Prostate gland (tissue), 2 donors: ENCODE data around the gene C10orf62. TPM values are rescaled to one million over a fixed set of nuclear protein-coding genes. Genes with fewer than 3 reads are reported as not detected.
"Not testable (repeated sequence)": the region's sequence is repeated elsewhere in the genome, so short reads cannot be mapped to it uniquely, and the experiment has no call there.

Source experiments
- DNase-seq: peaks from one replicate; pipeline ENCODE4 v3.0.0-alpha.2; 2019; ENCODE audit warnings: low spot score
- H3K27ac ChIP-seq, 2 donors: fragments of 200-600 bp; sonication (generic); 2 replicates each; pipeline ENCODE4 v1.5.1; 2017 to 2019
- H3K27me3 ChIP-seq: fragments of 200-600 bp; sonication (generic); replicated peaks from 2 replicates; pipeline ENCODE4 v1.5.1; 2019; ENCODE audit not compliant: insufficient read depth
- H3K36me3 ChIP-seq, 2 donors: fragments of 200-600 bp; sonication (generic); 1 replicate in 1 of 2; 2 replicates in 1 of 2; pipeline versions ENCODE4 v1.5.1 to v1.8.1; 2017 to 2019
- H3K4me1 ChIP-seq: fragments of 200-600 bp; sonication (generic); replicated peaks from 2 replicates; pipeline ENCODE4 v1.5.1; 2019
- H3K4me3 ChIP-seq, 2 donors: fragments of 200-600 bp; sonication (generic); 2 replicates each; pipeline ENCODE4 v1.5.1; 2017 to 2019
- H3K9me3 ChIP-seq: fragments of 200-600 bp; sonication (generic); 2 replicates; pipeline ENCODE4 v1.5.1; 2017
- POLR2A ChIP-seq: fragments of 450-650 bp; IDR thresholded peaks from one replicate; pipeline ENCODE4 v1.6.1; 2016; ENCODE audit warnings: antibody characterized with exemption, mild to moderate bottlenecking
- POLR2AphosphoS5 ChIP-seq: sonication (generic); formaldehyde crosslinking; IDR thresholded peaks from one replicate; pipeline ENCODE4 v1.6.1; 2017; ENCODE audit warnings: antibody characterized with exemption
- WGBS: methylation state at CpG from one replicate; pipeline ENCODE4 v1.1.5; 2018; 5-methylcytosine and 5-hydroxymethylcytosine counted together
- intact Hi-C: fragments of 100-400 bp; cut with DNase I; formaldehyde crosslinking; loops from one replicate; pipeline ENCODE4 v1.14.2; 2022
- total RNA-seq, 2 donors: library from RNA; depleted of rRNA; stranded (reverse); fragments of >200 nt; gene quantifications; one replicate each; pipeline ENCODE4 v1.1.0, GENCODE V29; 2016
- TF ChIP-seq, protein P1 (sequence below), 4 experiments: fragments of 200-600 bp in 2 of 4; fragments of 450-650 bp in 2 of 4; sonication (generic) in 2 of 4; IDR thresholded peaks; 1 replicate in 3 of 4; 2 replicates in 1 of 4; pipeline ENCODE4 v1.5.1; 2016 to 2019; ENCODE audit warnings: antibody characterized with exemption in 4 of 4, mild to moderate bottlenecking in 2 of 4, moderate library complexity in 2 of 4

The C10orf62 gene
- total RNA-seq, 2 donors from 2014 or later, result 14.0 TPM; not detected in 1

- H3K4me1 ChIP-seq, result no peaks in the 10 kb centered on the region
- no peak for DNase-seq
Observed at GRCh38 chr10:97633921-97634320, 44.4 kb downstream of the C10orf62 start.

DNA sequence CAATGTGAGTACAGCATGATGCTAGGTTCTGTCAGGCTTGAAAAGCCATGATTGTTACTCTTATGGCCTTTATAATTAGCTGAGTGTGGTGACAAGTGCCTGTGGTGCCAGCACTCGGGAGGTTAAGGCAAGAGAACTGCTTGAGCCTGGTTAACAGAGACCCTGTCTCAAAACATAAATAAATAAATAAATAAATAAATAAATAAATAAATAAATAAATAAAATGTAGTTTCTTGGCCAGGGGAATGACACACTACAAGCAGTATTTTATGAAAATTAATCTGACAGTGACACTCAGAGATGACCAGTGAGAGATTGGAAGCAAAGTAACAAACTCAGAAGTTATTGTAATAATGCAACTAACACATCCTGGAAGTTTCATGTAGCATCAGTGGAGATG is 46.1 kb downstream of the C10orf62 start:
- intact Hi-C loops, result no loop called here
- DNase-seq, result no peak
- H3K9me3 ChIP-seq, result no peaks in the 10 kb centered on the region
- no peaks in the 10 kb centered on the region for H3K27me3 ChIP-seq
- H3K4me3 ChIP-seq, result no peak overlapping the region
- no peaks in the 10 kb centered on the region for H3K4me1 ChIP-seq
- WGBS, result 96% methylated on average over 1 of the region's 1 CpG
- no peaks in the 10 kb centered on the region for H3K36me3 ChIP-seq
- H3K27ac ChIP-seq, result no peak overlapping the region
- TF ChIP-seq, protein P1, sequence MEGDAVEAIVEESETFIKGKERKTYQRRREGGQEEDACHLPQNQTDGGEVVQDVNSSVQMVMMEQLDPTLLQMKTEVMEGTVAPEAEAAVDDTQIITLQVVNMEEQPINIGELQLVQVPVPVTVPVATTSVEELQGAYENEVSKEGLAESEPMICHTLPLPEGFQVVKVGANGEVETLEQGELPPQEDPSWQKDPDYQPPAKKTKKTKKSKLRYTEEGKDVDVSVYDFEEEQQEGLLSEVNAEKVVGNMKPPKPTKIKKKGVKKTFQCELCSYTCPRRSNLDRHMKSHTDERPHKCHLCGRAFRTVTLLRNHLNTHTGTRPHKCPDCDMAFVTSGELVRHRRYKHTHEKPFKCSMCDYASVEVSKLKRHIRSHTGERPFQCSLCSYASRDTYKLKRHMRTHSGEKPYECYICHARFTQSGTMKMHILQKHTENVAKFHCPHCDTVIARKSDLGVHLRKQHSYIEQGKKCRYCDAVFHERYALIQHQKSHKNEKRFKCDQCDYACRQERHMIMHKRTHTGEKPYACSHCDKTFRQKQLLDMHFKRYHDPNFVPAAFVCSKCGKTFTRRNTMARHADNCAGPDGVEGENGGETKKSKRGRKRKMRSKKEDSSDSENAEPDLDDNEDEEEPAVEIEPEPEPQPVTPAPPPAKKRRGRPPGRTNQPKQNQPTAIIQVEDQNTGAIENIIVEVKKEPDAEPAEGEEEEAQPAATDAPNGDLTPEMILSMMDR (IDR thresholded peaks at IDR 0.05), result no peak
- no peak for TF ChIP-seq POLR2A
- no peak for TF ChIP-seq POLR2AphosphoS5

More at GRCh38 chr10:97633921-97634320, 44.4 kb downstream of the C10orf62 start:
- H3K27me3 ChIP-seq, result no peaks in the 10 kb centered on the region
- intact Hi-C loops, result no loop called here
- peak overlapping the region; percentile 54 to 67 for H3K27ac ChIP-seq
- TF ChIP-seq, protein P1 (IDR thresholded peaks at IDR 0.05), result peak in 1 of 4 experiments; percentile 27
- TF ChIP-seq POLR2A, result no peak
- H3K9me3 ChIP-seq, result no peaks in the 10 kb centered on the region
- H3K36me3 ChIP-seq, result no peaks in the 10 kb centered on the region
- WGBS, result 86% methylated on average over 8 of the region's 8 CpGs
- H3K4me3 ChIP-seq, result peak overlapping the region; percentile 68 to 78

- 83% methylated on average over 3 of the region's 3 CpGs for WGBS
- H3K4me1 ChIP-seq, DNase-seq, H3K4me3 ChIP-seq, H3K36me3 ChIP-seq, intact Hi-C loops, H3K9me3 ChIP-seq, H3K27ac ChIP-seq, H3K27me3 ChIP-seq: not testable (repeated sequence)
Observed at GRCh38 chr10:97639090-97639489, 49.6 kb downstream of the C10orf62 start.

DNA sequence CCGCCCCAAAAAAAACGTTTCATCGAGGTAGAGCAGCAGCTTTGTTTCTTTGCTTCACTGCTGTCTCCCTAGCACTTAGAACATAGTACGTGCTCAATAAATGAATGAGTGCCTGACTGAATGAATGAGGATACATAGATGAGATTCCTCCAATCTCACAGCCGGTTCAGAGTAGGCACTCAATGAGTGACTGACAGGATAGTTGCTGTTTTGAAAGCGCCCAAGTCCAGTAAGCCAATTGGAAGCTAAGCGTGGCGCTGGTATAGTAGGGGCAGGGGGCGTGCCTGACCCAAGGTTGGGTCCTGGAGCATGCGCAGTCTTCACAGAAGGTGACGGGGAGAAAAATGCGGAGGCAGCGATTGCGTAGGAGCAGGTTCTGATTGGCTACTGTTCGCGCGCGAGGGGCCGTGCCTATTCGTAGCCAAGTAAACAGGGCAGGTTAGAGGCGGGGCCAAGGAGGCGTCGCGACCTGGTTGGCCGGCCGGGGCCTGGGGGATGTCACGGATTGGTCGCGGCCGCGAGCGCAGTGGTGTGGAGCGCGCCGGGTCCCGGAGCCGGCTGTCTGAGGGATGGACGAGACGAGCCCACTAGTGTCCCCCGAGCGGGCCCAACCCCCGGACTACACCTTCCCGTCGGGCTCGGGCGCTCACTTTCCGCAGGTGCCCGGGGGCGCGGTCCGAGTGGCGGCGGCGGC is 50.8 kb downstream of the C10orf62 start, which contains the start of gene PI4K2A:
Gene PI4K2A, plus strand, starts transcription at position 498 of the 694 bp plus-strand sequence. Its CDS starts 72 bp downstream, at position 570.
- peak; percentile 91 for TF ChIP-seq POLR2A
- TF ChIP-seq, protein P1 (IDR thresholded peaks at IDR 0.05), result no peak
- peak; percentile 97 for TF ChIP-seq POLR2AphosphoS5
- intact Hi-C loops, result loop anchor here (5.0 kb wide), 1 partner anchor 47 kb away; the partner anchor contains the start of gene AVPI1
- peak within 1 kb of the TSS; percentile 53 to 72 for H3K4me3 ChIP-seq
- H3K9me3 ChIP-seq, result no peaks in the 10 kb centered on the region
- DNase-seq, result peak; percentile 99
- no peaks in the 10 kb centered on the region for H3K4me1 ChIP-seq
- 3% methylated on average over 49 of the region's 54 CpGs for WGBS
- H3K27ac ChIP-seq, result peak within 1 kb of the TSS; percentile 56 to 78
- H3K27me3 ChIP-seq, result no peaks in the 10 kb centered on the region
- H3K36me3 ChIP-seq, result no peaks in the 10 kb centered on the region

Other genes starting within 250 kb of the C10orf62 start
- gene RRP12, start 188.4 kb upstream of the C10orf62 start, total RNA-seq, result 10 to 100 TPM; 14.9 to 38.6 TPM
- 100 to 1,000 TPM; 198 to 277 TPM for gene PGAM1, start 163.5 kb upstream of the C10orf62 start, total RNA-seq
- 10 to 100 TPM; 21.8 to 30.8 TPM for gene EXOSC1, start 143.7 kb upstream of the C10orf62 start, total RNA-seq
- gene ZDHHC16, start 143.5 kb upstream of the C10orf62 start, total RNA-seq, result 10 to 100 TPM; 30.8 to 42.4 TPM
- gene MMS19, start 91.3 kb upstream of the C10orf62 start, total RNA-seq, result 100 to 1,000 TPM in 1 of 2 donors, 10 to 100 TPM in 1; 41.5 to 207 TPM
- gene UBTD1, start 90.8 kb upstream of the C10orf62 start, total RNA-seq, result 10 to 100 TPM; 10.0 to 93.8 TPM
- 10 to 100 TPM in 1 of 2 donors, not detected in 1; 13.9 TPM for gene ANKRD2, start 16.9 kb upstream of the C10orf62 start, total RNA-seq
- 1 to 10 TPM; 1.0 to 2.7 TPM for gene HOGA1, start 5.3 kb upstream of the C10orf62 start, total RNA-seq
- 1 to 10 TPM; 4.7 to 5.5 TPM for gene MORN4, start 43.8 kb downstream of the C10orf62 start, total RNA-seq
- gene PI4K2A, start 51.0 kb downstream of the C10orf62 start, total RNA-seq, result 10 to 100 TPM; 12.3 to 26.2 TPM
- 10 to 100 TPM; 17.0 to 28.6 TPM for gene AVPI1, start 97.5 kb downstream of the C10orf62 start, total RNA-seq
- 10 to 100 TPM; 32.8 to 35.3 TPM for gene MARVELD1, start 124.0 kb downstream of the C10orf62 start, total RNA-seq
- 10 to 100 TPM; 15.3 to 41.4 TPM for gene ZFYVE27, start 147.4 kb downstream of the C10orf62 start, total RNA-seq
- gene SFRP5, start 182.3 kb downstream of the C10orf62 start, total RNA-seq, result 1 to 10 TPM in 1 of 2 donors, under 1 TPM in 1; 0.23 to 3.2 TPM